ENCODE results near the gene HSPB7. TPM values are rescaled to one million over a fixed set of nuclear protein-coding genes. Genes with fewer than 3 reads are reported as not detected.
"Not testable (repeated sequence)": the region's sequence is repeated elsewhere in the genome, so short reads cannot be mapped to it uniquely, and the experiment has no call there.

HSPB7 gene
- total RNA-seq, 3 donors from 2014 or later, result 1.5 to 78.0 (median 13.0) TPM

GRCh38 chr1:16023050-16023653 lies 5.3 kb upstream of the HSPB7 start:
- ATAC-seq (no peak), DNase-seq (no peak)
- intact Hi-C loops (cut with DNase I, micrococcal nuclease), result no loop called here
- no peak for TF ChIP-seq CTCF (IDR thresholded peaks at IDR 0.05)
- Histone ChIP-seq H3K4me1 (ENCODE audit: low read depth) (peaks cover 8% of the 10 kb centered on the region), H3K4me3 (no peak overlapping the region), H3K36me3 (ENCODE audit: low read depth) (no peaks in the 10 kb centered on the region), H3K9me3 (no peaks in the 10 kb centered on the region)

- no peak for TF ChIP-seq CTCF (IDR thresholded peaks at IDR 0.05)
- intact Hi-C loops (cut with DNase I, micrococcal nuclease), result no loop called here
- Histone ChIP-seq H3K4me1 (ENCODE audit: low read depth) (peaks cover 8% of the 10 kb centered on the region), H3K9me3 (no peaks in the 10 kb centered on the region), H3K4me3 (no peak overlapping the region), H3K36me3 (ENCODE audit: low read depth) (no peaks in the 10 kb centered on the region)
- no peak for ATAC-seq
- no peak for DNase-seq
Measured at GRCh38 chr1:16022393-16022792, 4.5 kb upstream of the HSPB7 start.

GRCh38 chr1:16021681-16022080 lies 3.8 kb upstream of the HSPB7 start, which contains the start of gene CLCNKA:
CLCNKA (plus strand) TSS chr1:16022036; CDS start chr1:16022620, 584 bp downstream.
- Histone ChIP-seq H3K36me3 (ENCODE audit: low read depth) (no peaks in the 10 kb centered on the region), H3K4me3 (no peak within 1 kb of the TSS), H3K9me3 (no peaks in the 10 kb centered on the region), H3K4me1 (ENCODE audit: low read depth) (peaks cover under 1% of the 10 kb centered on the region)
- no peak for ATAC-seq
- DNase-seq, result no peak
- intact Hi-C loops (cut with DNase I, micrococcal nuclease), result no loop called here
- TF ChIP-seq CTCF (IDR thresholded peaks at IDR 0.05), result no peak

- intact Hi-C loops (cut with DNase I, micrococcal nuclease); H3K4me3 ChIP-seq; DNase-seq; H3K9me3 ChIP-seq; H3K36me3 ChIP-seq (ENCODE audit: low read depth); H3K4me1 ChIP-seq (ENCODE audit: low read depth): not testable (repeated sequence)
- peak; percentile 8 for ATAC-seq
Measured at GRCh38 chr1:16020878-16021277, 3.0 kb upstream of the HSPB7 start.

GRCh38 chr1:16020325-16020724 lies 2.5 kb upstream of the HSPB7 start:
- H3K4me3 ChIP-seq, result no peak overlapping the region
- H3K4me1 ChIP-seq (ENCODE audit: low read depth), result no peaks in the 10 kb centered on the region
- H3K36me3 ChIP-seq (ENCODE audit: low read depth), result no peaks in the 10 kb centered on the region
- H3K9me3 ChIP-seq, result no peaks in the 10 kb centered on the region
- DNase-seq (no peak), ATAC-seq (no peak)
- no peak for TF ChIP-seq CTCF (IDR thresholded peaks at IDR 0.05)
- intact Hi-C loops (cut with DNase I, micrococcal nuclease), result no loop called here

- ATAC-seq (no peak), DNase-seq (no peak)
- H3K4me3 ChIP-seq, result no peak overlapping the region
- no peaks in the 10 kb centered on the region for H3K36me3 ChIP-seq (ENCODE audit: low read depth)
- H3K9me3 ChIP-seq, result no peaks in the 10 kb centered on the region
- intact Hi-C loops (cut with DNase I, micrococcal nuclease), result no loop called here
- H3K4me1 ChIP-seq (ENCODE audit: low read depth), result no peaks in the 10 kb centered on the region
- TF ChIP-seq CTCF (IDR thresholded peaks at IDR 0.05), result no peak
Measured at GRCh38 chr1:16019644-16020277, 1.9 kb upstream of the HSPB7 start.
